Ovary (tissue), 3 donors: ENCODE measurements around the gene NUDCD2.

Source experiments
- CTCF ChIP-seq, 3 donors: fragments of 450-650 bp in 2 of 3; fragments of 200-600 bp in 1 of 3; IDR thresholded peaks; one replicate each; pipeline versions ENCODE4 v1.5.1 to v1.8.0; 2016 to 2022; ENCODE audit warnings: antibody characterized with exemption in 3 of 3, mild to moderate bottlenecking in 1 of 3
- EP300 ChIP-seq: sonication (generic); formaldehyde crosslinking; IDR thresholded peaks from one replicate; pipeline ENCODE4 v1.6.1; 2017; ENCODE audit warnings: antibody characterized with exemption
- POLR2A ChIP-seq: fragments of 450-650 bp; IDR thresholded peaks from one replicate; pipeline ENCODE4 v1.6.1; 2017; ENCODE audit warnings: antibody characterized with exemption, mild to moderate bottlenecking, moderate library complexity
- donor health status: DM: no; HTN: no; CAD: no.

DNA sequence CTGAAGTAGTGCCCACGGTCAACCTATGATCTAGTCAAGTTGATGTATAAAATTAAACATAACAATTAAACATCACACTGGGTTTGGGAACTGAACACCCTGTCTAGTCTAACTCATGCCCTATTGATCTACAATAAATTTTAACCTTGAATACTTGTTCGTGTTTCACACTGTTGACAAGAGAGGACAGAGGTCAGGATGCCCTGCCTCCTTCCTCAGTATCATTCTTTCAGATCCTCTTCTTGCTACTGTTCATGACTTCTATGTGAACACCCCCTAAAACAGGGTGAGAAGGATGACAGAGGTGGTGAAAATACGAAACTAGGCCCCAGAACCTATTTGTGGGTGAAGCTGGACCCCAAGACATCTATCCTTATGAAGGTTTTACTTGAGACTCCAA is 37.4 kb upstream of the NUDCD2 start:
- TF ChIP-seq CTCF (IDR thresholded peaks at IDR 0.05) (no peak), POLR2A (no peak), EP300 (no peak)
